ENCODE measurements around the gene SHC4.
"Not testable (repeated sequence)": the region's sequence is repeated elsewhere in the genome, so short reads cannot be mapped to it uniquely, and the experiment has no call there.

Gene SHC4

DNA sequence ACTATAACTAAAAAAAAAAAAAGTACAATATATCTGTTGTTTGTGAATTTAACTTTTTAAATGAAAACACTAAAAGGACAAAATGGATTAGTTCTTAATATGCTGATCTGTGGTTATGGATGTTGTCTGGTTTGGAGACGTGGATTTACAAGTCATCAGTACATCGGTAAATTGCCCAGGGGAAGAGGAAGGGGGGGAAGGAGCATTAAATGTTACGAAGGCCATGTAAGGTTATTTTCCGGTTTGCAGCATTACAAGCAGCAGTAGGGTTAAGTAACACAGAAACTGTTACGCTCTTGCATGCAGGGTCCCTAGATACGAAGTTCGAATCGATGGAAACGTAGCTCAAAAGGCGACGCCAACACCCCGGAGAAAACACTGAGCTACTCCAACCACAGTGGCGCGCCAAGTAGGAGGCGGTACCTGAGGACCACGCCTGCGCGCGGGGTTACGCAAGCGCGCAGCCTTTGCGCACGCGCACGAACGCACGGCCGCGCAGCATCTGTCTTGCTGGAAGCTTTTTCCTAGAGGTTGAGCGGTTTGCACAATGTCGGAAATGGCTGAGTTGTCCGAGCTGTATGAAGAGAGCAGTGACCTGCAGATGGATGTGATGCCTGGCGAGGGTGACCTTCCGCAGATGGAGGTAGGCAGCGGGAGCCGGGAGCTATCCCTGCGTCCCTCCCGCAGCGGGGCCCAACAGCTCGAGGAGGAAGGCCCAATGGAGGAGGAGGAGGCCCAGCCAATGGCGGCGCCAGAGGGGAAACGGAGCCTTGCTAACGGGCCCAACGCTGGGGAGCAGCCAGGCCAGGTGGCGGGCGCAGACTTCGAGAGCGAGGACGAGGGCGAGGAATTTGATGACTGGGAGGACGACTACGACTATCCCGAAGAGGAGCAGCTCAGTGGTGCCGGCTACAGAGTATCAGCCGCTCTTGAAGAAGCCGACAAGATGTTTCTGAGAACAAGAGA lies 85.8 kb downstream of the SHC4 start, which contains the start of gene EID1:
Gene EID1, plus strand, starts transcription at position 505 of the 966 bp plus-strand sequence. Its CDS starts 43 bp downstream, at position 548.
- peak; percentile 59 for DNase-seq

- DNase-seq: no peak
Measured at GRCh38 chr15:48876057-48876456, 87.7 kb downstream of the SHC4 start.

- no peak for DNase-seq
Measured at GRCh38 chr15:48875241-48875960, 88.3 kb downstream of the SHC4 start.

- no peak for DNase-seq
Measured at GRCh38 chr15:48872632-48873031, 91.1 kb downstream of the SHC4 start.

GRCh38 chr15:48871542-48871941 lies 92.2 kb downstream of the SHC4 start:
- DNase-seq: no peak

DNA sequence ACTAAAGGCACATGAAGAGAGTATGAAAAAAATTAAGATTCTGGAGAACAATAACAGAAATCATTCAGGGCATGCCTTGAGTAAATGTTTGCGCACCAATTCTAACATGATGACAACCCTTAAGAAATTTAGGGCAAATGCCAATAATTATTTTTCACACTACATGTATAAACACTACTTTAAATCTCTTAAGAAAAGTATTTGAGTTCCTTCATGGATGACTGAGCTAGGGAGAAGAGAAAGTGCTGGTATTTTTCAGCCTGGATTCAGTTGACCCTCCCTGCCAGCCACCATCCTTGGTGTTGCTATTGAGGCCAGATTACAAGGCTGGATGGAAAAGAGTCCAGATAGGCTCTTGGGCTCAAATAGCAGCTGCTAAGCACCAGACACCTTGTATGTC lies 93.8 kb downstream of the SHC4 start:
- DNase-seq: no peak

DNA sequence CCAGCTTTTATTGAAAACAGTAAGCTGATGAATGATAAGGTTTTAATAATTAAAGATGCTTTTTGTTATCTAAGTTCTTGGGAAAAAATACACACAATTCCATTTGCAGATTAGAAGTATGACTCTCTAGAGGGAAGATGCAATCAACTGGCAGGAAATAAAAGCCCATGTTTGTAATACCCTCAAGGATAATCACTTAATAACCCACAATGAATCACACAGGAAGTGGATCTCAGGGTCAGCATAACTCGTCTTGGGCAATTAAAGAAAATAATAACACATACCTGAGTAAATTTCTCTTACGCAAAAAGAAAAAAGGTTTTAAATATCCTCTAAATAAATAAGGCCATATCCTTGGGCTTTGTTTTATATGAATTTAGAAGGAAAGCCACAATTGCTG lies 95.2 kb downstream of the SHC4 start:
- no peak for DNase-seq

- DNase-seq: no peak
Measured at GRCh38 chr15:48868023-48868422, 95.7 kb downstream of the SHC4 start.

DNA sequence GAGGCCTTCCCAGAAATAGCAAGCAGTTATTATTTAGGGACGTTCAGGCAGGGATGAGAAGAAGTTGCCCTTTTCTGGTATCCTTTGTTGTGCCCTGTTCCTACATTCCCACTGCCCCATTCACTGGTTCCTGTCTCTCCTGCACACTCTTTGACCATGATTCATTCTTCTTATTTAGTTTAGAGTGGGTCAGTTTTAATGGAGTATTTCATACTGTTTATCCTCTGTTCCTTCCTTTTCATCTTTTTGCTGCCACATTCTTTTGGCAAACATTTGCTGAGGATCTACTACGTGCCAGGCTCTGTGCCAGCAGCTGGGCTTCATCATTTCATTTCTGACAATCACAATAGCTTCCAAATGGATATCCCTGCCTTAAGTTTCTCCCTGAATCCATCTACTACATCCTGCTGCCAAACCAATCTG lies 97.6 kb downstream of the SHC4 start:
- DNase-seq: no peak

- DNase-seq: no peak
Measured at GRCh38 chr15:48865370-48866079, 98.2 kb downstream of the SHC4 start.

DNA sequence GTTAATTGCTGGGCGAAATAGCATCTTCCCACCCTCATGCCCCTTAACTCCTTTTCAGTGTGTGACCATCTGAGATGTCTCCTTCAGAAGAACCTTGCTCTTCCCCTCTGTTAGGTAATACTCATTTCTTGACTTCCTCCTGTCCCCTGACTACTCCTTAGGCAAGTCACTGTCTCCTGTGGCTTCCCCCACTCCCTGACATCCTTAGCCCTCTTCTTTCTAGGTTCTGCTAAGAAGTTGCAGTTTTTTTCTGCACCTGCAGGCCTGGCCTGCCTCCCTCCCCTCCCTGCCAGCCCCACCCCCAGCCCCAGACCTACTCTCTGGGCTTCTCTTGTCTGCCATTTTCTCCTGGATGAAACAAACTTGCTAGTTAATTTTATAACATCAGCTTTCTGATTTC lies 101.0 kb downstream of the SHC4 start:
- no peak for DNase-seq

- DNase-seq: peak; percentile 28
Measured at GRCh38 chr15:48861813-48862431, 101.8 kb downstream of the SHC4 start.

DNA sequence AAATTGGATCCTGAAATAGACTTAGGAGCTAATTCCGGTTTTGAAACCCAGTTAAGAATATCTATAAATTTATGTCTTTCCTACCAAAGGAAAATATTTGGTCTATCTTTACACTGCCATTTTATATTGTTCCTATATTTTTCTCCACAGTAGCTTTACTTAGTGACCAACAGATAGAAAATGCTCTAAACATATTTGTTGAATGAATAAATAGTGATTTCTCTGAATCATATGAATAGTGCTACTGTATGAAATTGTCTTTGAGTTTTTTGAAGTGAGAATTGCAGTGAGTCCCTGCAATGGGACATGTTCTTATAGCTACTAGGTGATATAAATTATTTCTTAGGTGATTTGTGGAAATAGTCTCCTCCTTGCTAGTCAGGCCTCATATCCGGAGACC lies 104.3 kb downstream of the SHC4 start:
- DNase-seq: no peak

GRCh38 chr15:48858401-48858800 lies 105.3 kb downstream of the SHC4 start:
- no peak for DNase-seq

DNA sequence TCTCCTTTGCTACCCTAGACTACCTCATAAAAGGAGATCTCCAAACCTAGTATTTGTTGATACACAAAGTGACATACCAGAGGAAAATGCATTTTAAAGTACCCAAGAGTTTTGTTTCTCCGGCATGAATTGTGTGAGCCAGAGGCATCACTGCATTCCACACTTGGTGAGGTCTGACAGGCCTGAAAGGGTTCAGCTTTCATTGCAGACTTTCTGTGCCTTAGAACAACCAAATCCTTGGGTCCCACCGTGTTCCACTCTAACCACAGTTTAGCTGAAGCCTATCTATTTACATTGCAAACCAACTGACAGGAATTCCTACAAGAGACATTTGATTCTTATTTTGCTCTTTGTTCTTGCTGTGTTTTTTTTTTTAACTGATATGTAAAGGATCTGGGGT lies 106.8 kb downstream of the SHC4 start:
- no peak for DNase-seq

DNA sequence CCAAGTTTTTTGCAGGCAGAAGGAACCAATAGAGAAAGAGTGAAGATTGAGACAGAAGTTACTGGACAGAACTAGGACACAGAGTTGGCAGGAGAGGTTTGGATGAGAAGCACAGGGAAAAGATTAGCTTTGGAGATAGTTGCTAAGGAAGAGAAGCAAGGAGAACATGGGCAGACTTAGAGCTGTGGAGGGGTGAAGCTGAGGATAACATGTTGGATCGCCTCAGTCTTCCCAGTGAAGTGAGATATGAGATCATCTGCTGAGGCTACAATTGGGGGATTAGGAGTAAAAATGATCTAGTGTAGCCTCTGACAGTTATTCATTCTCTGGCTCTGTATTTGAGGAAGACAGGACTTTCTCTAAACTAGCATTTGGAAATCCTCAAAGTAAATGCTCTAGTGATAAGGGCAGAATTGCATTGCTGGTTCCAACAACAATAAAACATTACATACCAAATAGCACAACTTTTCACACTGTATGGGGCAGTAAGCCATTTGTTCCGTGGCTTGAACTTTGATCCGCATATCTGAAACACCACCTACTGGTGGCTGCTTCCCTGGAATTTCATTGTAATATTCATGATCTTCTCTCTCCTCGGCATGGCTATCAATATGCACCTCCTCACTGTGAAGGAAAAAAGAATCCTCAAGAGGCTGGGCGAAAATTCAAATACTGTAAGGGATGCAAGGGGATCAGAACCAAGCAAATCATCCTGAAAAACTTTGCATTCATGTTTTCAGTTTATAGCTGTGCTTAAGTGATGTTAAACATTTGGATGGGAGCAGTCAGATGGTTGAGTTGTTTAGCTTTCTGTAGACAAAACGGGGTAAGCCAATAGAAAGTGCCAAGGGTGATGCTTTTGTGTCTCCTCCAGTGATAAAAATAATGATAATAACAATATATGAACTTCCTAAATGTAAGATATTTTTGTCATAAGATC lies 107.9 kb downstream of the SHC4 start:
- no peak for DNase-seq

DNA sequence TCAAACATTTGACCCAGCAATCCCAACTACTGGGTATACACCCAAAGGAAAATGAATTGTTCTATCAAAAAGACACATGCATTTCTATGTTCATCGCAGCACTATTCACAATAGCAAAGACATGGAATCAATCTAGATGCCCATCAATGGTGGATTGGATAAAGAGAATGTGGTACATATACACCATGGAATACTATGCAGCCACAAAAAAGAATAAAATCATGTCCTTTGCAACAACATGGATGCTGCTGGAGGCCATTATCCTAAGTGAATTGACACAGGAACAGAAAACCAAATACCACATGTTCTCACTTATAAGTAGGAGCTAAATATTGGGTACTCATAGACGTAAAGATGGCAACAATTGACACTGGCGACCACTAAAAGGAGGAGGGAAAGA lies 109.3 kb downstream of the SHC4 start:
- DNase-seq: not testable (repeated sequence)

- DNase-seq: no peak
Measured at GRCh38 chr15:48851956-48852355, 111.8 kb downstream of the SHC4 start.

DNA sequence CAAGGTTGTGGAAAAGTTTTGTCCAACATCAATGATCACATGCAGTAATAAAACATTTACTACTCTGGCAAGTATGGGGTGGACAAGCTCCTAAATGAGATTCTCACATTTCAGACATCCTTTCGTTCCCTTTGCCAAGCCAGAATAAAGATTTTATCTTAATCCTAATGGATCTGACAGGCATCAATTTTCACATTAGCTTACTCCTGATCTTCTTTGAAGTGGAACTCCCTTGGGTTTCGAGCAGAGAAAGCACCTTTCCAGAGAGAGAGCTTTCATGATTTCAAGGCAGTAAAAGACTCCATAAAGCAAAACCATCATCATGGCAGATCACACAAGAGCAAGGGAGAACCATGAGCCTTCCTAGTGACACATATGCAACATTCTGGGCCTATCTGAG lies 113.1 kb downstream of the SHC4 start:
- DNase-seq: no peak

DNA sequence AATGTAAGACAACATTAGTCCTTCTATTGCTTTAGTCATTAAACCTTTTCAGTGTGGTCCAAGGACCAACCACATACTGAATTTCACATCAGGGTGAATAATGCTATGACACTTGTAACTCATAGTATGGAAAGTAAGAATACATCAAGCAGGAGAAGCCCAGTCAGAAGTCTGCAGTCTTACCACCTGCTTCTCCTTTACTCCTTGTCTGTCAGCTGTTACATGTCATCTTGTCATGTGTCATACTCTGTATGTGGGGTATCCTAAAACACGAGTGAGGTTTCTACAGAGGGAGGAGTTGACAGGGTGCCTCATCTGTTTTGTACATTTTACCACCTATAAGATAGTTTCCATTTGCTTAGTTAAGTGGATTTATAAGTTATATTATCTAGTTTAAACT lies 118.6 kb downstream of the SHC4 start:
- DNase-seq: no peak

- DNase-seq: no peak
Measured at GRCh38 chr15:48842501-48842900, 121.2 kb downstream of the SHC4 start.

- no peak for DNase-seq
Measured at GRCh38 chr15:48834756-48835155, 129.0 kb downstream of the SHC4 start.

Data from DMS153 (cell line).